H1 (cell line): Measurements from ENCODE around the gene RNF214.

ENCODE experiments used
- CTCF ChIP-seq, 3 experiments: IDR thresholded peaks; 1 replicate in 2 of 3; 2 replicates in 1 of 3; pipeline versions ENCODE4 v1.5.1 to v1.6.1; 2011; ENCODE audit warnings: low read length in 3 of 3, mild to moderate bottlenecking in 3 of 3, inconsistent platforms in 2 of 3, low read depth in 1 of 3, moderate library complexity in 1 of 3; ENCODE audit not compliant: insufficient read depth in 1 of 3; ENCODE audit errors: control extremely low read depth in 1 of 3
- EP300 ChIP-seq, 2 experiments: IDR thresholded peaks; 1 replicate in 1 of 2; 2 replicates in 1 of 2; pipeline ENCODE4 v1.6.1; 2011 to 2012; ENCODE audit warnings: low read depth in 2 of 2, low read length in 2 of 2, mild to moderate bottlenecking in 2 of 2, borderline replicate concordance in 1 of 2, inconsistent platforms in 1 of 2, moderate library complexity in 1 of 2
- EZH2 ChIP-seq: fragments of 200-600 bp; sonication (generic); IDR thresholded peaks from 2 replicates; pipeline ENCODE4 v1.7.1; 2012; ENCODE audit warnings: low read depth, mild to moderate bottlenecking, moderate library complexity, low read length, inconsistent platforms; ENCODE audit not compliant: severe bottlenecking
- MAX ChIP-seq: IDR thresholded peaks from 2 replicates; pipeline ENCODE4 v1.6.1; 2012; ENCODE audit warnings: inconsistent platforms
- NRF1 ChIP-seq: IDR thresholded peaks from 2 replicates; pipeline ENCODE4 v1.6.1; 2011; ENCODE audit warnings: mild to moderate bottlenecking, low read depth, low read length, improper control_type of control experiment
- POLR2A ChIP-seq, 2 experiments: IDR thresholded peaks; 1 replicate in 1 of 2; 2 replicates in 1 of 2; pipeline ENCODE4 v1.6.1; 2011; ENCODE audit warnings: low read depth in 2 of 2, low read length in 2 of 2, mild to moderate bottlenecking in 2 of 2; ENCODE audit errors: control extremely low read depth in 1 of 2
- POLR2AphosphoS5 ChIP-seq: IDR thresholded peaks from 2 replicates; pipeline ENCODE4 v1.6.1; 2011; ENCODE audit warnings: low read depth, low read length
- TAF1 ChIP-seq: IDR thresholded peaks from 2 replicates; pipeline ENCODE4 v1.6.1; 2011; ENCODE audit warnings: mild to moderate bottlenecking, low read depth, low read length
- YY1 ChIP-seq: IDR thresholded peaks from 2 replicates; pipeline ENCODE4 v1.6.1; 2011; ENCODE audit warnings: low read depth, mild to moderate bottlenecking, low read length

- TF ChIP-seq CTCF (IDR thresholded peaks at IDR 0.05; ENCODE audit: control extremely low read depth in 1 of 3, insufficient read depth in 1 of 3, low read depth in 1 of 3, low read length in 3 of 3) = no peak
- no peak for TF ChIP-seq TAF1
- TF ChIP-seq POLR2A (IDR thresholded peaks at IDR 0.05; ENCODE audit: control extremely low read depth in 1 of 2, low read depth in 2 of 2, low read length in 2 of 2) = no peak
- TF ChIP-seq NRF1 = no peak
- no peak for TF ChIP-seq EZH2
- TF ChIP-seq YY1 = no peak
- TF ChIP-seq EP300 (IDR thresholded peaks at IDR 0.05; ENCODE audit: borderline replicate concordance in 1 of 2, low read depth in 2 of 2, low read length in 2 of 2) = no peak
- TF ChIP-seq POLR2AphosphoS5 = no peak
- no peak for TF ChIP-seq MAX
These were observed 68.3 kb downstream of the RNF214 start for GRCh38 chr11:117300773-117301172.
